OCI-LY3 (cell line): ENCODE measurements around the gene VWA3A.

Experiments used
- H2AFZ ChIP-seq: fragments of 200-600, 300-600 bp; shearing (Covaris generic); 2 replicates; pipeline ENCODE4 v1.6.0; 2014; ENCODE audit warnings: antibody characterized with exemption, low read depth, low read length
- H3K27ac ChIP-seq: fragments of 200-600, 300-600 bp; sonication (generic); 2 replicates; pipeline ENCODE4 v1.5.1; 2014; ENCODE audit warnings: mild to moderate bottlenecking, low read length, moderate library complexity, mixed read lengths
- H3K27me3 ChIP-seq: fragments of 200-600, 300-600 bp; sonication (generic); 2 replicates; pipeline ENCODE4 v1.6.1; 2014; ENCODE audit warnings: low read depth, low read length, mixed read lengths
- H3K36me3 ChIP-seq: fragments of 200-600, 300-600 bp; sonication (generic); replicated peaks from 2 replicates; pipeline ENCODE3; 2014; ENCODE audit warnings: low read depth, low read length, mixed read lengths
- H3K4me1 ChIP-seq: fragments of 300-600, 200-600 bp; sonication (generic); 2 replicates; pipeline ENCODE4 v1.6.1; 2014; ENCODE audit warnings: low read length, mixed read lengths
- H3K4me2 ChIP-seq: fragments of 200-600, 300-600 bp; sonication (generic); 2 replicates; pipeline ENCODE4 v1.6.1; 2014; ENCODE audit warnings: low read length, mixed read lengths
- H3K4me3 ChIP-seq: fragments of 300-600, 200-600 bp; sonication (generic); 2 replicates; pipeline ENCODE4 v1.5.1; 2014; ENCODE audit warnings: antibody characterized with exemption, mild to moderate bottlenecking, low read length, moderate library complexity
- H3K79me2 ChIP-seq: fragments of 300-600, 200-600 bp; shearing (Covaris generic); 2 replicates; pipeline ENCODE4 v1.6.1; 2014; ENCODE audit warnings: mild to moderate bottlenecking, low read length, mixed read lengths
- H3K9ac ChIP-seq: fragments of 300-600, 200-600 bp; shearing (Covaris generic); 2 replicates; pipeline ENCODE4 v1.6.0; 2014; ENCODE audit warnings: mild to moderate bottlenecking, low read length, moderate library complexity
- H3K9me3 ChIP-seq: fragments of 200-600, 300-600 bp; shearing (Covaris generic); 2 replicates; pipeline ENCODE4 v1.6.1; 2014; ENCODE audit warnings: low read length, mixed read lengths; ENCODE audit not compliant: insufficient read depth
- H4K20me1 ChIP-seq: fragments of 200-600, 300-600 bp; sonication (generic); 2 replicates; pipeline ENCODE4 v1.6.1; 2016; ENCODE audit warnings: low read length, mixed read lengths; ENCODE audit not compliant: insufficient read depth
- EZH2phosphoT487 ChIP-seq: fragments of 200-600 bp; shearing (Covaris generic); IDR thresholded peaks from 2 replicates; pipeline ENCODE4 v1.6.1; 2018; ENCODE audit warnings: antibody characterized with exemption, mixed run types, low read depth
- TF ChIP-seq, protein P1 (sequence below): fragments of 200-600, 300-600 bp; sonication (generic); IDR thresholded peaks from 2 replicates; pipeline ENCODE4 v1.5.1; 2014; ENCODE audit warnings: antibody characterized with exemption, low read length, low read depth

The VWA3A gene

DNA sequence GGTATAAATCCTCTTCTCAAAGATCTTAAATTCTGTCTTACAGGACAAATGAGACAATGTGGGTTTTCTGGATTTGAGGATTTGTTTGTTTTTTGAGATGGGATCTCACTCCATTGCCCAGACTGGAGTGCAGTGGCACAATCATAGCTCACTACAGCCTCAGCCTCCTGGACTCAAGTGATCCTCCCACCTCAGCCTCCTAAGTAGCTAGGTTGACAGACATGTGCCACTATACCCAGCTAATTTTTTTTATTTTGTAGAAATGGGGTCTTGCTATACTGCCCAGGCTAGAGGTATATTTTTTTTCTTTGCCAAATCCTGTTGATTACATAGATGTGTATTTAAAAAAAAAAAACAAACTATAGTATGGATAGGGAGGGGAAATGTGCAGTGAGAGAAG, 38.2 kb downstream of the VWA3A start:
- TF ChIP-seq, protein P1, sequence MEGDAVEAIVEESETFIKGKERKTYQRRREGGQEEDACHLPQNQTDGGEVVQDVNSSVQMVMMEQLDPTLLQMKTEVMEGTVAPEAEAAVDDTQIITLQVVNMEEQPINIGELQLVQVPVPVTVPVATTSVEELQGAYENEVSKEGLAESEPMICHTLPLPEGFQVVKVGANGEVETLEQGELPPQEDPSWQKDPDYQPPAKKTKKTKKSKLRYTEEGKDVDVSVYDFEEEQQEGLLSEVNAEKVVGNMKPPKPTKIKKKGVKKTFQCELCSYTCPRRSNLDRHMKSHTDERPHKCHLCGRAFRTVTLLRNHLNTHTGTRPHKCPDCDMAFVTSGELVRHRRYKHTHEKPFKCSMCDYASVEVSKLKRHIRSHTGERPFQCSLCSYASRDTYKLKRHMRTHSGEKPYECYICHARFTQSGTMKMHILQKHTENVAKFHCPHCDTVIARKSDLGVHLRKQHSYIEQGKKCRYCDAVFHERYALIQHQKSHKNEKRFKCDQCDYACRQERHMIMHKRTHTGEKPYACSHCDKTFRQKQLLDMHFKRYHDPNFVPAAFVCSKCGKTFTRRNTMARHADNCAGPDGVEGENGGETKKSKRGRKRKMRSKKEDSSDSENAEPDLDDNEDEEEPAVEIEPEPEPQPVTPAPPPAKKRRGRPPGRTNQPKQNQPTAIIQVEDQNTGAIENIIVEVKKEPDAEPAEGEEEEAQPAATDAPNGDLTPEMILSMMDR: no peak
- TF ChIP-seq EZH2phosphoT487: no peak
- no peak overlapping the region for H2AFZ ChIP-seq
- H3K36me3 ChIP-seq: no peaks in the 10 kb centered on the region
- H3K4me3 ChIP-seq: no peak overlapping the region
- H3K27me3 ChIP-seq: peaks cover 6% of the 10 kb centered on the region; the same call in 1 of the 2 replicates
- no peak overlapping the region for H3K4me2 ChIP-seq
- H3K4me1 ChIP-seq: peaks cover 5% of the 10 kb centered on the region; the same call in 1 of the 2 replicates
- no peaks in the 10 kb centered on the region for H3K9me3 ChIP-seq
- no peak overlapping the region for H3K9ac ChIP-seq
- no peak overlapping the region for H3K27ac ChIP-seq
- H4K20me1 ChIP-seq: no peaks in the 10 kb centered on the region
- H3K79me2 ChIP-seq: no peaks in the 10 kb centered on the region

DNA sequence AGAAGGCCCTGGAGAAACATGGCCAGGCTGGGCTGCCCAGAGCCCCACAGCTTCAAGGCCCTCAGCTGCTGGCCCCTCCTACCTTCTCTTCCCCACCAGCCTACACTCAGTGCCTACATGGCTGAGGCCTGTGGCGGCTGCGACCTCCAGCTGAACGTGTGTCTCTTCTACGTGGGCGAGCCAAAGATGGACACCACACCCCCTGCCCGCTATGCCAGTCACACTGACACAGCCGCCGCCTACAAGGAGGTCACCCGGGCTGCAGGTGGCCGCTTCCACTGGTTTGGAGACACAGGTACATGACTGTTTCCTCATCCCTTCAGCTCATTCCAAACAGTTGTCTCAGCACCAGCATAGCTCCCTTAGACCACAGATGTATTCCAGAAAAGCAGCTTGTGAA, 40.5 kb downstream of the VWA3A start:
- no peak overlapping the region for H2AFZ ChIP-seq
- peaks cover 17% of the 10 kb centered on the region for H3K27me3 ChIP-seq

DNA sequence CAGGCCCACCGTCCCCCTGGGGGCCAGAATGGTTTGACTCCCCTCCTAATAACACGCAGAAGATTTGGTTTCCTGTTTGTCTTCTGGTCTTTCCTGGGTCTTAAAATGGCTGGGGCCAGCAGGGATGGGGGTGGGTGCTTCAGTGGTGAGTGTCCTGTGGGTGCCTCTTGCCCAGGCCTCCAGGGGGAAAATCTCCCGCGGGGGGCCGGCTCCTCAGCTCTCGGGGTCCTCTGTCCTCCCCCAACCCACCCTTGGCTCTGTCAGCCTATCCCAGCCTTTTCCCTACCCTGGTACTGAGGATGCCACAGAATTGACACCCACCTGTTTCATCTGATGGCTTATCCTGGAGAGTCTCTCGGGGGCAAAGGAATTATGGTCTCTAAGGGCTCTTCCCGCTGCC, 46.1 kb downstream of the VWA3A start:
- Histone ChIP-seq H4K20me1 (no peaks in the 10 kb centered on the region), H3K4me1 (peaks cover 2% of the 10 kb centered on the region; the same call in 1 of the 2 replicates), H3K79me2 (no peaks in the 10 kb centered on the region), H3K27me3 (peaks cover 39% of the 10 kb centered on the region), H3K36me3 (no peaks in the 10 kb centered on the region), H3K4me2 (no peak overlapping the region), H3K27ac (no peak overlapping the region), H2AFZ (no peak overlapping the region), H3K9me3 (no peaks in the 10 kb centered on the region), H3K4me3 (no peak overlapping the region), H3K9ac (no peak overlapping the region)
- TF ChIP-seq, protein P1: no peak
- TF ChIP-seq EZH2phosphoT487: no peak

More for the DNA sequence above, 40.5 kb downstream of the VWA3A start:
- Histone ChIP-seq H3K36me3 (no peaks in the 10 kb centered on the region), H3K4me2 (no peak overlapping the region), H3K9me3 (no peaks in the 10 kb centered on the region), H3K79me2 (no peaks in the 10 kb centered on the region), H3K4me1 (peaks cover 5% of the 10 kb centered on the region; the same call in 1 of the 2 replicates), H4K20me1 (no peaks in the 10 kb centered on the region), H3K27ac (no peak overlapping the region), H3K4me3 (no peak overlapping the region), H3K9ac (no peak overlapping the region)
- TF ChIP-seq EZH2phosphoT487: no peak
- TF ChIP-seq, protein P1: no peak

DNA sequence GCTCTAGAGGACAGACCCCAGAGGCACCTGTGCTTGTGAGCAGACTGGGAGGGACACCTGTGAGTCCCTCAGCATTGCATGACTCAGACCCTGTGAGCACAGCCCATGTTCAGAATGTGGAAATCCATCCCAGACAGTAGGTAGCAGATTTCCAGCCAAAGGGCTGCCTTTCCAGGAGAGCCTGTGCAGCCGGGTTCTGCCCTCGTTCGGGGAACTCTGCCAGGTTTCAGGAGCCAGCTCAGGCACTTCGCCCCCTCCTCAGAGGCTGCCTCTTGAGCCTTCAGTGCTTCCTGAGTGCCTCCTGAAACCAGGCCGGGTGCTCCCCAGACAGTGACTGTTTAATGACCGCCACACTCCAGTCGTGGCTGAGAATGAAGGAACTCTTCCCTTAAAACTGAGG, 46.7 kb downstream of the VWA3A start:
- TF ChIP-seq, protein P1: no peak
- TF ChIP-seq EZH2phosphoT487: no peak

More for the DNA sequence above, 46.7 kb downstream of the VWA3A start:
- Histone ChIP-seq H3K4me2 (no peak overlapping the region), H4K20me1 (no peaks in the 10 kb centered on the region), H3K9me3 (no peaks in the 10 kb centered on the region), H3K36me3 (no peaks in the 10 kb centered on the region), H3K4me1 (no peaks in the 10 kb centered on the region), H3K27ac (no peak overlapping the region), H3K4me3 (no peak overlapping the region), H3K79me2 (no peaks in the 10 kb centered on the region), H3K27me3 (peaks cover 39% of the 10 kb centered on the region), H3K9ac (no peak overlapping the region), H2AFZ (no peak overlapping the region)
